ELF-1 (cell line): ENCODE data around the gene PARVB.

Experiments used
- DNase-seq: peaks from one replicate; pipeline ENCODE4 v3.0.0-alpha.2; 2016; ENCODE audit warnings: low read depth, low spot score

Gene PARVB

GRCh38 chr22:44215287-44215686, 191.2 kb downstream of the PARVB start:
- DNase-seq: no peak

- no peak for DNase-seq
Observed at GRCh38 chr22:44217346-44217745, 193.2 kb downstream of the PARVB start.

- DNase-seq: no peak
Observed at GRCh38 chr22:44218071-44218470, 194.0 kb downstream of the PARVB start.

- no peak for DNase-seq
Observed at GRCh38 chr22:44219101-44219870, 195.2 kb downstream of the PARVB start.

GRCh38 chr22:44220727-44221680, 196.9 kb downstream of the PARVB start:
- DNase-seq: peak; percentile 38

- DNase-seq: no peak
Observed at GRCh38 chr22:44221710-44222475, 197.8 kb downstream of the PARVB start.
